ENCODE data around the gene TPCN2.

TPCN2 gene

GRCh38 chr11:69080257-69080995 is 31.7 kb downstream of the TPCN2 start:
- no peak overlapping the region for H3K4ac ChIP-seq (ENCODE audit: low read depth, low read length)
- H3K79me2 ChIP-seq (ENCODE audit: control insufficient read depth, insufficient read depth, low read length) = no peaks in the 10 kb centered on the region
- H3K56ac ChIP-seq (ENCODE audit: low read length) = no peak overlapping the region
- WGBS (ENCODE audit: extremely low coverage, insufficient coverage, low lambda C conversion rate) = no CpG with 5 or more reads among the region's 17 CpGs
- H3K9ac ChIP-seq (ENCODE audit: low read length) = no peak overlapping the region
- no peaks in the 10 kb centered on the region for H3K4me1 ChIP-seq (ENCODE audit: control insufficient read depth, low read depth, low read length)
- no peak overlapping the region for H2BK120ac ChIP-seq (ENCODE audit: low read depth, low read length)
- no peak overlapping the region for H2BK15ac ChIP-seq (replicated peaks; ENCODE audit: low read depth)
- no peak for DNase-seq
- H2BK5ac ChIP-seq (ENCODE audit: low read length) = no peak overlapping the region
- no peaks in the 10 kb centered on the region for H3K79me1 ChIP-seq (ENCODE audit: low read length)
- no peaks in the 10 kb centered on the region for H3K27me3 ChIP-seq (ENCODE audit: insufficient read depth, low read length, poor library complexity)
- no peak overlapping the region for H2AK5ac ChIP-seq (ENCODE audit: low read length)
- H3K36me3 ChIP-seq (ENCODE audit: control insufficient read depth, insufficient read depth, low read length) = peaks cover 2% of the 10 kb centered on the region
- H3K4me2 ChIP-seq (ENCODE audit: low read length) = no peak overlapping the region
- no peak overlapping the region for H3K23ac ChIP-seq (ENCODE audit: low read length)
- no peak overlapping the region for H4K5ac ChIP-seq (ENCODE audit: low read length)
- no peak overlapping the region for H3K4me3 ChIP-seq (ENCODE audit: low read length)
- no peak overlapping the region for H3K18ac ChIP-seq (ENCODE audit: low read length)
- H4K8ac ChIP-seq (ENCODE audit: low read depth, low read length) = no peak overlapping the region
- H3K27ac ChIP-seq (ENCODE audit: low read depth, low read length) = no peak overlapping the region

DNA sequence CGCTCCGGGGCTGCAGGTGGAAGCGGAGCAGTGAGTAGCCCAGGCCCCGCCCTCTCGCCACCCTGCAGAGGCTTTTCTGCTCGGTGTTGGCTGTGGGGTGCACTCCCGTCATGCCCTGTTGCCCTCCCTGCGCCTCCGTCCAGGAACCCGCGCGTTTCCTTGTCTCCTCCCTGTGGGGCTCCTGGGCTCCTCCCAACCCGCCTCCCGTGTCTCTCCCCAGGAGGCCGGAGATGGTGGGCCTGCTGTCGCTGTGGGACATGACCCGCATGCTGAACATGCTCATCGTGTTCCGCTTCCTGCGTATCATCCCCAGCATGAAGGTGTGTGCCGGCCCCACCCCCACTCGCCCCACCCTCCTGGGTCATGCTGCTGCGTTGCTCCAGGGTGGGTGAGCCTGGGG is 32.4 kb downstream of the TPCN2 start:
- H2AK5ac ChIP-seq (ENCODE audit: low read length) = no peak overlapping the region
- H3K9ac ChIP-seq (ENCODE audit: low read length) = no peak overlapping the region
- H3K27ac ChIP-seq (ENCODE audit: low read depth, low read length) = no peak overlapping the region
- no peak overlapping the region for H3K4ac ChIP-seq (ENCODE audit: low read depth, low read length)
- no peak for DNase-seq
- H3K79me2 ChIP-seq (ENCODE audit: control insufficient read depth, insufficient read depth, low read length) = no peaks in the 10 kb centered on the region
- H3K4me2 ChIP-seq (ENCODE audit: low read length) = no peak overlapping the region
- no peak overlapping the region for H4K8ac ChIP-seq (ENCODE audit: low read depth, low read length)
- H2BK15ac ChIP-seq (replicated peaks; ENCODE audit: low read depth) = no peak overlapping the region
- no peak overlapping the region for H3K23ac ChIP-seq (ENCODE audit: low read length)
- no peak overlapping the region for H3K56ac ChIP-seq (ENCODE audit: low read length)
- H2BK120ac ChIP-seq (ENCODE audit: low read depth, low read length) = no peak overlapping the region
- H3K18ac ChIP-seq (ENCODE audit: low read length) = no peak overlapping the region
- H3K79me1 ChIP-seq (ENCODE audit: low read length) = no peaks in the 10 kb centered on the region
- WGBS (ENCODE audit: extremely low coverage, insufficient coverage, low lambda C conversion rate) = no CpG with 5 or more reads among the region's 23 CpGs
- H4K5ac ChIP-seq (ENCODE audit: low read length) = no peak overlapping the region
- H3K27me3 ChIP-seq (ENCODE audit: insufficient read depth, low read length, poor library complexity) = no peaks in the 10 kb centered on the region
- H3K36me3 ChIP-seq (ENCODE audit: control insufficient read depth, insufficient read depth, low read length) = peaks cover 2% of the 10 kb centered on the region
- H3K4me1 ChIP-seq (ENCODE audit: control insufficient read depth, low read depth, low read length) = no peaks in the 10 kb centered on the region
- no peak overlapping the region for H2BK5ac ChIP-seq (ENCODE audit: low read length)
- H3K4me3 ChIP-seq (ENCODE audit: low read length) = no peak overlapping the region

GRCh38 chr11:69083531-69084247 is 35.0 kb downstream of the TPCN2 start:
- Histone ChIP-seq H4K8ac (ENCODE audit: low read depth, low read length) (no peak overlapping the region), H3K23ac (ENCODE audit: low read length) (no peak overlapping the region), H3K79me2 (ENCODE audit: control insufficient read depth, insufficient read depth, low read length) (no peaks in the 10 kb centered on the region), H3K27ac (ENCODE audit: low read depth, low read length) (no peak overlapping the region), H3K4me1 (ENCODE audit: control insufficient read depth, low read depth, low read length) (no peaks in the 10 kb centered on the region), H3K18ac (ENCODE audit: low read length) (no peak overlapping the region), H3K79me1 (ENCODE audit: low read length) (no peaks in the 10 kb centered on the region), H2BK15ac (replicated peaks; ENCODE audit: low read depth) (no peak overlapping the region), H3K36me3 (ENCODE audit: control insufficient read depth, insufficient read depth, low read length) (peaks cover 4% of the 10 kb centered on the region), H3K56ac (ENCODE audit: low read length) (no peak overlapping the region), H3K9ac (ENCODE audit: low read length) (no peak overlapping the region), H2AK5ac (ENCODE audit: low read length) (no peak overlapping the region), H3K4ac (ENCODE audit: low read depth, low read length) (no peak overlapping the region), H3K4me2 (ENCODE audit: low read length) (no peak overlapping the region), H2BK5ac (ENCODE audit: low read length) (no peak overlapping the region), H3K27me3 (ENCODE audit: insufficient read depth, low read length, poor library complexity) (no peaks in the 10 kb centered on the region), H2BK120ac (ENCODE audit: low read depth, low read length) (no peak overlapping the region), H4K5ac (ENCODE audit: low read length) (no peak overlapping the region), H3K4me3 (ENCODE audit: low read length) (no peak overlapping the region)
- DNase-seq = no peak
- WGBS (ENCODE audit: extremely low coverage, insufficient coverage, low lambda C conversion rate) = 100% methylated on average over 8 of the region's 28 CpGs

DNA sequence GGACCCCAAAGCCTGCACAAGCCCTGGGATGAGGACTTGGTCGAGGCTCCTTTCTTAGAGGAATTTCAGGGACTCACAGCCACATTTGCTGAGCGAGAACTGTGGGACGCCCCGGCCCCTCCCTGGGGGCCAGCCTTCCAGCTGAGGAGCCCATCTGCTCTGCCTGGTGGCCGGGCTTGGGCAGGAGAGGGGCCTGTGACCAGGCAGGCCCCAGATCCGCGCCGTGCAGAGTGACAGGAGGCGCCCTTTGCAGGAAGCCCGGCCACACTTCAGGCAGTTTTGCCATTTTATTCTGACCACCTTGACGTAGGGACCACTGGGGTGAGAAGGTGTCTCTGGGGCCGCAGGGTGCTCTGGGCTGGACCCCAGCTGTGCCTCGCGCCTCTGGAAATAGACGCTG is 35.6 kb downstream of the TPCN2 start:
- no peaks in the 10 kb centered on the region for H3K79me2 ChIP-seq (ENCODE audit: control insufficient read depth, insufficient read depth, low read length)
- H2BK120ac ChIP-seq (ENCODE audit: low read depth, low read length) = no peak overlapping the region
- no peak overlapping the region for H2AK5ac ChIP-seq (ENCODE audit: low read length)
- H3K79me1 ChIP-seq (ENCODE audit: low read length) = peaks cover 2% of the 10 kb centered on the region
- H3K23ac ChIP-seq (ENCODE audit: low read length) = no peak overlapping the region
- H4K5ac ChIP-seq (ENCODE audit: low read length) = no peak overlapping the region
- no peak overlapping the region for H3K4me3 ChIP-seq (ENCODE audit: low read length)
- H3K36me3 ChIP-seq (ENCODE audit: control insufficient read depth, insufficient read depth, low read length) = peaks cover 6% of the 10 kb centered on the region
- H3K27me3 ChIP-seq (ENCODE audit: insufficient read depth, low read length, poor library complexity) = no peaks in the 10 kb centered on the region
- H3K4ac ChIP-seq (ENCODE audit: low read depth, low read length) = no peak overlapping the region
- no peak overlapping the region for H3K18ac ChIP-seq (ENCODE audit: low read length)
- no peak overlapping the region for H3K4me2 ChIP-seq (ENCODE audit: low read length)
- no peaks in the 10 kb centered on the region for H3K4me1 ChIP-seq (ENCODE audit: control insufficient read depth, low read depth, low read length)
- H3K27ac ChIP-seq (ENCODE audit: low read depth, low read length) = no peak overlapping the region
- H3K56ac ChIP-seq (ENCODE audit: low read length) = no peak overlapping the region
- H2BK5ac ChIP-seq (ENCODE audit: low read length) = no peak overlapping the region
- H2BK15ac ChIP-seq (replicated peaks; ENCODE audit: low read depth) = no peak overlapping the region
- no peak overlapping the region for H3K9ac ChIP-seq (ENCODE audit: low read length)
- DNase-seq = no peak
- no CpG with 5 or more reads among the region's 15 CpGs for WGBS (ENCODE audit: extremely low coverage, insufficient coverage, low lambda C conversion rate)
- H4K8ac ChIP-seq (ENCODE audit: low read depth, low read length) = no peak overlapping the region

GRCh38 chr11:69085490-69086095 is 36.9 kb downstream of the TPCN2 start:
- no peak overlapping the region for H4K8ac ChIP-seq (ENCODE audit: low read depth, low read length)
- H2BK5ac ChIP-seq (ENCODE audit: low read length) = no peak overlapping the region
- H3K18ac ChIP-seq (ENCODE audit: low read length) = no peak overlapping the region
- no peak overlapping the region for H3K27ac ChIP-seq (ENCODE audit: low read depth, low read length)
- H3K4me2 ChIP-seq (ENCODE audit: low read length) = no peak overlapping the region
- no CpG with 5 or more reads among the region's 27 CpGs for WGBS (ENCODE audit: extremely low coverage, insufficient coverage, low lambda C conversion rate)
- peaks cover 4% of the 10 kb centered on the region for H3K79me1 ChIP-seq (ENCODE audit: low read length)
- no peak overlapping the region for H3K56ac ChIP-seq (ENCODE audit: low read length)
- H3K4ac ChIP-seq (ENCODE audit: low read depth, low read length) = no peak overlapping the region
- no peak overlapping the region for H2BK15ac ChIP-seq (replicated peaks; ENCODE audit: low read depth)
- no peak overlapping the region for H2BK120ac ChIP-seq (ENCODE audit: low read depth, low read length)
- no peak overlapping the region for H4K5ac ChIP-seq (ENCODE audit: low read length)
- no peak overlapping the region for H3K23ac ChIP-seq (ENCODE audit: low read length)
- no peaks in the 10 kb centered on the region for H3K27me3 ChIP-seq (ENCODE audit: insufficient read depth, low read length, poor library complexity)
- H3K4me3 ChIP-seq (ENCODE audit: low read length) = no peak overlapping the region
- DNase-seq = no peak
- no peaks in the 10 kb centered on the region for H3K79me2 ChIP-seq (ENCODE audit: control insufficient read depth, insufficient read depth, low read length)
- peaks cover 6% of the 10 kb centered on the region for H3K36me3 ChIP-seq (ENCODE audit: control insufficient read depth, insufficient read depth, low read length)
- H3K9ac ChIP-seq (ENCODE audit: low read length) = no peak overlapping the region
- H2AK5ac ChIP-seq (ENCODE audit: low read length) = no peak overlapping the region
- H3K4me1 ChIP-seq (ENCODE audit: control insufficient read depth, low read depth, low read length) = no peaks in the 10 kb centered on the region

All from mesendoderm (in vitro differentiated cells).